DND-41 (cell line): Measurements from ENCODE around the gene KLHL2.
"Not testable (repeated sequence)": the region's sequence is repeated elsewhere in the genome, so short reads cannot be mapped to it uniquely, and the experiment has no call there.

Experiments
- ATAC-seq: fragments of 200-7000 bp; cut with Tn5 transposase; 3 replicates; pipeline ENCODE4 v1.9.1; 2021; ENCODE audit warnings: low read depth; ENCODE audit not compliant: insufficient read depth
- DNase-seq: peaks from one replicate; pipeline ENCODE4 v3.0.0-alpha.2; 2020
- H2AFZ ChIP-seq: 2 replicates; pipeline ENCODE4 v1.6.0; 2012; ENCODE audit warnings: low read depth, low read length
- H3K27ac ChIP-seq: 2 replicates; pipeline ENCODE4 v1.5.1; 2012; ENCODE audit warnings: low read length, inconsistent platforms
- H3K27me3 ChIP-seq: fragments of 200-600 bp; sonication (generic); 2 replicates; pipeline ENCODE4 v1.6.0; 2012; ENCODE audit warnings: low read length, mild to moderate bottlenecking, inconsistent platforms; ENCODE audit not compliant: insufficient read depth, poor library complexity
- H3K36me3 ChIP-seq: 2 replicates; pipeline ENCODE4 v1.5.1; 2012; ENCODE audit warnings: low read length, inconsistent platforms; ENCODE audit not compliant: insufficient read depth
- H3K4me1 ChIP-seq: 2 replicates; pipeline ENCODE4 v1.5.1; 2012; ENCODE audit warnings: mild to moderate bottlenecking, low read length; ENCODE audit not compliant: insufficient read depth
- H3K4me2 ChIP-seq: 2 replicates; pipeline ENCODE4 v1.6.0; 2012; ENCODE audit warnings: mild to moderate bottlenecking, moderate library complexity, low read length, inconsistent platforms; ENCODE audit not compliant: insufficient read depth
- H3K4me3 ChIP-seq, 2 experiments: fragments of 200-600 bp in 1 of 2; shearing (Covaris generic) in 1 of 2; 2 replicates each; pipeline ENCODE4 v1.5.1; 2012 to 2016; ENCODE audit warnings: inconsistent platforms in 2 of 2, low read length in 2 of 2, mild to moderate bottlenecking in 2 of 2, low read depth in 1 of 2, moderate library complexity in 1 of 2
- H3K79me2 ChIP-seq: 2 replicates; pipeline ENCODE4 v1.6.0; 2012; ENCODE audit warnings: low read length, inconsistent platforms; ENCODE audit not compliant: insufficient read depth
- H3K9ac ChIP-seq: 2 replicates; pipeline ENCODE4 v1.6.0; 2012; ENCODE audit warnings: low read depth, mild to moderate bottlenecking, inconsistent platforms, low read length, moderate library complexity
- H3K9me3 ChIP-seq: 2 replicates; pipeline ENCODE4 v1.5.1; 2012; ENCODE audit warnings: low read length, moderate library complexity, mild to moderate bottlenecking, inconsistent platforms; ENCODE audit not compliant: insufficient read depth, severe bottlenecking
- H4K20me1 ChIP-seq: 2 replicates; pipeline ENCODE4 v1.6.0; 2012; ENCODE audit warnings: low read length; ENCODE audit not compliant: insufficient read depth
- CTCF ChIP-seq: IDR thresholded peaks from 2 replicates; pipeline ENCODE4 v1.5.1; 2012; ENCODE audit warnings: borderline replicate concordance, low read length, moderate library complexity, mild to moderate bottlenecking; ENCODE audit not compliant: poor library complexity, severe bottlenecking; ENCODE audit errors: extremely low read depth
- EZH2 ChIP-seq: IDR thresholded peaks from 3 replicates; pipeline ENCODE4 v1.6.1; 2012; ENCODE audit warnings: borderline replicate concordance, low read depth, mild to moderate bottlenecking, moderate library complexity, low read length, inconsistent platforms; ENCODE audit not compliant: severe bottlenecking

KLHL2 gene

GRCh38 chr4:165210566-165210965, 3.2 kb downstream of the KLHL2 start:
- Histone ChIP-seq H3K79me2 (peaks cover 44% of the 10 kb centered on the region), H3K4me1 (peaks cover 35% of the 10 kb centered on the region), H3K4me2 (peak overlapping the region; percentile 20; the same call in 1 of the 2 replicates), H2AFZ (no peak overlapping the region), H3K27ac (no peak overlapping the region), H3K9me3 (no peaks in the 10 kb centered on the region), H3K9ac (no peak overlapping the region), H4K20me1 (no peaks in the 10 kb centered on the region; the same call in 1 of the 2 replicates), H3K36me3 (no peaks in the 10 kb centered on the region), H3K27me3 (no peaks in the 10 kb centered on the region), H3K4me3 (no peak overlapping the region)
- TF ChIP-seq EZH2 = no peak
- no peak for TF ChIP-seq CTCF
- no peak for DNase-seq
- ATAC-seq = no peak

- H3K27ac ChIP-seq, H3K4me3 ChIP-seq, H4K20me1 ChIP-seq, H3K27me3 ChIP-seq, H3K9me3 ChIP-seq, ATAC-seq, H2AFZ ChIP-seq, H3K9ac ChIP-seq, H3K4me2 ChIP-seq, DNase-seq, H3K36me3 ChIP-seq: not testable (repeated sequence)
- peaks cover 42% of the 10 kb centered on the region for H3K79me2 ChIP-seq
- H3K4me1 ChIP-seq = peaks cover 24% of the 10 kb centered on the region
These were observed 5.3 kb downstream of the KLHL2 start for GRCh38 chr4:165212647-165213046.

GRCh38 chr4:165213404-165213803, 6.0 kb downstream of the KLHL2 start:
- H3K27me3 ChIP-seq, DNase-seq, H3K9ac ChIP-seq, H2AFZ ChIP-seq, H3K27ac ChIP-seq, H3K4me3 ChIP-seq, H3K4me2 ChIP-seq, H3K36me3 ChIP-seq, H4K20me1 ChIP-seq, ATAC-seq, H3K9me3 ChIP-seq: not testable (repeated sequence)
- peaks cover 36% of the 10 kb centered on the region for H3K79me2 ChIP-seq
- H3K4me1 ChIP-seq = peaks cover 18% of the 10 kb centered on the region

GRCh38 chr4:165213991-165214709, 6.8 kb downstream of the KLHL2 start:
- not testable (repeated sequence) for H3K27me3 ChIP-seq, H3K9me3 ChIP-seq, H2AFZ ChIP-seq, H3K4me3 ChIP-seq, H3K4me2 ChIP-seq, H4K20me1 ChIP-seq, H3K27ac ChIP-seq, H3K9ac ChIP-seq, DNase-seq, H3K36me3 ChIP-seq, ATAC-seq
- Histone ChIP-seq H3K79me2 (peaks cover 29% of the 10 kb centered on the region), H3K4me1 (peaks cover 11% of the 10 kb centered on the region)

- ATAC-seq = peak; percentile 70
- not testable (repeated sequence) for H3K27ac ChIP-seq, H3K27me3 ChIP-seq, H3K9me3 ChIP-seq, H3K9ac ChIP-seq, H2AFZ ChIP-seq, H3K36me3 ChIP-seq, H3K4me2 ChIP-seq, DNase-seq, H4K20me1 ChIP-seq, H3K4me1 ChIP-seq, H3K4me3 ChIP-seq
- H3K79me2 ChIP-seq = peaks cover 19% of the 10 kb centered on the region; the same call in 1 of the 2 replicates
These were observed 7.8 kb downstream of the KLHL2 start for GRCh38 chr4:165215034-165215751.

- H4K20me1 ChIP-seq, DNase-seq, H3K9ac ChIP-seq, H3K27me3 ChIP-seq, H3K9me3 ChIP-seq, H2AFZ ChIP-seq, H3K36me3 ChIP-seq, H3K4me3 ChIP-seq, H3K4me1 ChIP-seq, H3K27ac ChIP-seq, H3K4me2 ChIP-seq: not testable (repeated sequence)
- peaks cover 12% of the 10 kb centered on the region; the same call in 1 of the 2 replicates for H3K79me2 ChIP-seq
- peak; percentile 40 for ATAC-seq
These were observed 8.6 kb downstream of the KLHL2 start for GRCh38 chr4:165215761-165216487.
